IMR-90 (cell line): ENCODE results near the gene ZBTB25.

Experiments used
- CTCF ChIP-seq: conservative IDR thresholded peaks from 2 replicates; pipeline ENCODE4 v1.5.1; 2012; ENCODE audit warnings: mild to moderate bottlenecking, low read depth, low read length, improper control_type of control experiment
- ELK1 ChIP-seq: fragments of 150-350 bp; IDR thresholded peaks from 2 replicates; pipeline ENCODE4 v1.6.1; 2016; ENCODE audit warnings: low read depth, mild to moderate bottlenecking, low read length, moderate library complexity, borderline replicate concordance
- POLR2A ChIP-seq: IDR thresholded peaks from 2 replicates; pipeline ENCODE4 v1.6.1; 2012; ENCODE audit warnings: mild to moderate bottlenecking, low read depth, low read length

GRCh38 chr14:64536488-64537245 is 33.0 kb upstream of the ZBTB25 start:
- TF ChIP-seq CTCF (no peak), POLR2A (no peak), ELK1 (no peak)
